ENCODE data around the gene MLH1. TPM values are rescaled to one million over a fixed set of nuclear protein-coding genes. Genes with fewer than 3 reads are reported as not detected.

MLH1 gene

DNA sequence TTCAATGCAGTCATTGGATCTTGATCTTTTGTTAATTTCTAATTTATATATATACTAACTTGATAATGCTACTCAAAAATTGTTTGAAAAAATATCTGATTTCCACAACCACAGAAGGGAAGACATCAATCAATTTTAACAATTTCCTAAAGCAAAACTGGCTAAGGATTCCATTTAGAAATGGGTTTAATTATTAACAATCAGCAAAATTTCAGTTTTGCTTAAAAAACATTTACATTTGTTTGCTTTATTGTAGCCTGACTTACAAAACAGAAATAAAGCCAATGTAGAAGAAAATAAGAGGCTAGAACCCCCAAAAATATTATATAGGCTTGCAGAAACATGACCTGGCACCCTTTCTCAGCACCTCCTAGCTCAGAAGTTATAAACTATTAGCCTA, 106.2 kb downstream of the MLH1 start:
- Histone ChIP-seq H2BK5ac (ENCODE audit: low read length) (no peak overlapping the region), H2BK120ac (ENCODE audit: low read depth, low read length) (no peak overlapping the region), H3K4me1 (ENCODE audit: control insufficient read depth in 2 of 2, insufficient read depth in 1 of 2, low read depth in 1 of 2, low read length in 2 of 2) (peaks cover 0 to 12% of the 10 kb centered on the region in 2 donors), H3K27me3 (ENCODE audit: control insufficient read depth in 3 of 3, insufficient read depth in 3 of 3, low read depth in 1 of 3, low read length in 3 of 3) (no peaks in the 10 kb centered on the region), H4K8ac (ENCODE audit: low read depth, low read length) (no peak overlapping the region), H2BK15ac (ENCODE audit: low read length) (no peak overlapping the region), H3K14ac (ENCODE audit: low read length) (no peak overlapping the region), H3K23ac (ENCODE audit: low read depth, low read length, poor library complexity) (no peak overlapping the region), H2BK12ac (ENCODE audit: low read length) (no peak overlapping the region), H3K36me3 (replicated peaks in 1 of 2; ENCODE audit: control insufficient read depth in 2 of 2, insufficient read depth in 2 of 2, low read length in 2 of 2) (peaks cover 0 to 8% of the 10 kb centered on the region in 2 donors), H3K27ac (replicated peaks; ENCODE audit: low read length) (no peak overlapping the region), H3K4ac (ENCODE audit: low read length) (no peak overlapping the region), H4K91ac (ENCODE audit: low read depth, low read length, poor library complexity) (no peak overlapping the region), H3K9ac (ENCODE audit: low read depth, low read length, poor library complexity) (no peak overlapping the region), H2AFZ (ENCODE audit: low read length) (no peak overlapping the region), H3K4me3 (ENCODE audit: low read length in 2 of 2) (no peak overlapping the region), H2AK5ac (ENCODE audit: low read depth, low read length) (no peak overlapping the region), H3K18ac (ENCODE audit: low read length) (no peak overlapping the region), H3K4me2 (ENCODE audit: insufficient read depth, low read length, poor library complexity, severe bottlenecking) (no peak overlapping the region), H3K79me1 (ENCODE audit: low read depth, low read length) (no peaks in the 10 kb centered on the region), H3K9me3 (replicated peaks in 1 of 2; ENCODE audit: control insufficient read depth in 2 of 2, insufficient read depth in 1 of 2, low read depth in 1 of 2, low read length in 2 of 2) (no peaks in the 10 kb centered on the region)
- DNase-seq (ENCODE audit: low spot score), result no peak

- H3K27me3 ChIP-seq (ENCODE audit: control insufficient read depth in 3 of 3, insufficient read depth in 3 of 3, low read depth in 1 of 3, low read length in 3 of 3), result no peaks in the 10 kb centered on the region
- WGBS, 2 donors (ENCODE audit: extremely low coverage in 2 of 2, insufficient read length in 2 of 2, insufficient replicate concordance in 1 of 2), result no CpG with 5 or more reads among the region's 1 CpG
- H2BK120ac ChIP-seq (ENCODE audit: low read depth, low read length), result no peak overlapping the region
- H3K4me1 ChIP-seq (ENCODE audit: control insufficient read depth in 2 of 2, insufficient read depth in 1 of 2, low read depth in 1 of 2, low read length in 2 of 2), result peaks cover 0 to 12% of the 10 kb centered on the region in 2 donors
- no peaks in the 10 kb centered on the region for H3K9me3 ChIP-seq (replicated peaks in 1 of 2; ENCODE audit: control insufficient read depth in 2 of 2, insufficient read depth in 1 of 2, low read depth in 1 of 2, low read length in 2 of 2)
- H2BK15ac ChIP-seq (ENCODE audit: low read length), result no peak overlapping the region
- H4K8ac ChIP-seq (ENCODE audit: low read depth, low read length), result no peak overlapping the region
- no peak overlapping the region for H2AFZ ChIP-seq (ENCODE audit: low read length)
- H3K4ac ChIP-seq (ENCODE audit: low read length), result no peak overlapping the region
- H3K14ac ChIP-seq (ENCODE audit: low read length), result no peak overlapping the region
- no peak overlapping the region for H3K4me2 ChIP-seq (ENCODE audit: insufficient read depth, low read length, poor library complexity, severe bottlenecking)
- H3K36me3 ChIP-seq (replicated peaks in 1 of 2; ENCODE audit: control insufficient read depth in 2 of 2, insufficient read depth in 2 of 2, low read length in 2 of 2), result peaks cover 0 to under 1% of the 10 kb centered on the region in 2 donors
- no peak overlapping the region for H2BK5ac ChIP-seq (ENCODE audit: low read length)
- no peak overlapping the region for H3K4me3 ChIP-seq (ENCODE audit: low read length in 2 of 2)
- no peak for DNase-seq (ENCODE audit: low spot score)
- no peak overlapping the region for H3K9ac ChIP-seq (ENCODE audit: low read depth, low read length, poor library complexity)
- H2AK5ac ChIP-seq (ENCODE audit: low read depth, low read length), result no peak overlapping the region
- H3K79me1 ChIP-seq (ENCODE audit: low read depth, low read length), result no peaks in the 10 kb centered on the region
- H2BK12ac ChIP-seq (ENCODE audit: low read length), result no peak overlapping the region
- no peak overlapping the region for H3K27ac ChIP-seq (replicated peaks; ENCODE audit: low read length)
- H4K91ac ChIP-seq (ENCODE audit: low read depth, low read length, poor library complexity), result no peak overlapping the region
- H3K23ac ChIP-seq (ENCODE audit: low read depth, low read length, poor library complexity), result no peak overlapping the region
- H3K18ac ChIP-seq (ENCODE audit: low read length), result no peak overlapping the region
Observed at GRCh38 chr3:37100411-37100810, 107.1 kb downstream of the MLH1 start.

Small RNAs within 50 kb of the gene (small RNA-seq; reads per million reads assigned to genes)
- gene RF00019 (ENCODE audit: insufficient read depth) (not detected), gene RNU6ATAC4P (ENCODE audit: insufficient read depth) (not detected)

Measured in neuronal stem cell (in vitro differentiated cells).